GM21717 (cell line): ENCODE measurements around the gene CNGB1.
"Not testable (repeated sequence)": the region's sequence is repeated elsewhere in the genome, so short reads cannot be mapped to it uniquely, and the experiment has no call there.

Experiments
- ATAC-seq: cut with Tn5 transposase; IDR thresholded peaks from one replicate; pipeline ENCODE4 v1.9.1; 2021; ENCODE audit warnings: mild to moderate bottlenecking, moderate library complexity; ENCODE audit not compliant: unreplicated experiment

The CNGB1 gene

DNA sequence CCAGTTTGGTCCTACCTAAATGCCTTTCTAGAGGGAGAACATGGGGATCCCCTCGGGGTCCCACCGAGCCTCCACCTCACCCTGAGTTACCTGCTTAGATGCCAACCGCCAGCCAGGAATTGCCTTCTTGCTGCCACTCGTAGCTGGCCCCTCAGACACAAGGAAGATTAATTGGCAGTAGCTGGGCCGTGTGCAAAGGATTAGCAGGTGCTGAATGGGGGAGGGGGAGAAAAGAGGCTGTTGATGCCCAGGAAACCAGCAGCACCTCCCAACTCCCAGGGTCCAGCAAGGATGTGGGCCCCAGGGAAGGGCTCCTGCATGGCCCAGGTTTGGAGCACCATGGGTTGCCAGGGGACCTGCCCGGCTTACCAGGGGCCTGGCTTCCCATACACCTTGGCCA is at the start of gene CNGB1:
Gene CNGB1 (minus strand): TSS at position 159 of the 400 bp plus-strand sequence. CDS start 3,842 bp downstream, outside the sequence.
- no peak for ATAC-seq

DNA sequence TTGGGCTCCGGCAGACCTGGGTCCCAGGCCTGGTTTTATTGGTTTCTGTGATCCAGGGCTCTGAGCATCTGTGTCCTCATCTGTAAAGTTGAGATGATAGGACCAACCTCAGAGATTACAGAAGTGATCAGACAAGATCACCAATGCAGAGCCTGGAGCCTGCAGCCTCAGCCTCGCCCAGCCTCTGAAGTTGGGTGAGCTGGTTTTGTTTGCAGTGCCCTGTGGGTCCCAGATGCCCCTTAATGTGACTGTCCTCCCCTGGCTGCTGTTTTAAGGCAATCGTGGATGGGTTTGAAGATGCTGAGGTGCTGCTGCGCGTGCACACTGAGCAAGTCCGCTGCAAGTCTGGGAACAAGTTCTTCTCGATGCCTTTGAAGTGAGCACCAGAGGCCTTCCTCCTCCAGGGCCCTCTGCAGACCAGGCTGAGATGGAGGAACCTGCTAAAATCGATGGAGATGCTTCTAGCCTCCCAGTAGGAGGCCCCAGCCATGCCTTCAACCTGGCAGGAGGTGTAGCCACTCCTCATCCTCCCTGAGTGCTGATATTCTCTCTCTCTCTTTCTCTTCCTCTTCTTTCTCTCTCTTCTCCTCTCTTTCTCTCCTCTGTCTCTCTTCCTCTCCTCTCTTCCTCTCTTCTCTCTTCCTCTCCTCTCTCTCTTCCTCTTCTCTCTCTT is 49.1 kb upstream of the CNGB1 start:
- no peak for ATAC-seq

DNA sequence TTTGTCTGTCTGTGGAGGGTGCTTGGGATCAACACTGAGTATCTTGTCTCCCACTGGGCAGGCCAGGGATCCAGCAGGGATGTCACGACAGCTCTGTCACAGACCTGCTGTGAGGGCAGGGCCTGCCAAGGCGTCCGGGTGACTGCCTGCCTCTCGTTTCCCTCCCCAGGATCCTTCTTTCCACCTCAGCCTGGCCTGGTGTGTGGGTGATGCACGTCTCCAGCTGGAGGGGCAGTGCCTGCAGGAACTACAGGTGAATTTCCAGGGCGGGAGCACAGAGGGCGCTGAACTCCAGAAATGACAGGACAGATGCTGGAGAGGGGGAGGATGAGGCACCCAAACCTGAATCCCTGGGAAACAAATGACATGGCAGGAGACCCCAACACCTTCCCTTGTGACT is 47.9 kb upstream of the CNGB1 start:
- ATAC-seq = no peak

DNA sequence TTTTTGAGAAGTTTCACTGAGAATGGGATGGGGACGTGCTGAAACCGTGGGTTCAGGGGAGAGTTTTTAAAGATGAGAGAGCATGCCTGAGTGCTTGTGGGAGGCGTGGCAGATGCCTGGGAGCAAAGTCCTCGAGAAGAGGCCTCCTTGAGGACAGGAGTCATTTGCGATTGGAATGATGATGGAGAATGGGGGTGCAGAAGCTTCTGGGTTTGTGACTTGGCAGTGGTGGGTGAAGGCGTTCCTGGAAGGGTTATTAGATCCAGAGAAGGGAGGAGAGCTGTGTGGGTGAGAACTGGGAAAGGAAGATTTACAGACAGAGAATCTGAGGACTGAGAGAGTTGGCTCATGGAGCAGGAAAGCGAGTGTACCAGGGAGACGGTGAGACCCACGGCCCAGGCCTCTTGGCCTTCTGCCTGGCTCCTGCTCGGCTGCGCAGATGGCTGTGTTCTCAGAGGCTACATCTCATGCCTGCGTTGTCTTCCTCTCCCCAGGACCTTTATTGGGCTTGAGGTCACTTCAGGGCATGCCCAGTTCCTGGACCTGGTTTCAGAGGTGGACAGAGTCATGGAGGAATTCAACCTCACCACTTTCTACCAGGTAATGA is 46.0 kb upstream of the CNGB1 start:
- ATAC-seq = no peak

DNA sequence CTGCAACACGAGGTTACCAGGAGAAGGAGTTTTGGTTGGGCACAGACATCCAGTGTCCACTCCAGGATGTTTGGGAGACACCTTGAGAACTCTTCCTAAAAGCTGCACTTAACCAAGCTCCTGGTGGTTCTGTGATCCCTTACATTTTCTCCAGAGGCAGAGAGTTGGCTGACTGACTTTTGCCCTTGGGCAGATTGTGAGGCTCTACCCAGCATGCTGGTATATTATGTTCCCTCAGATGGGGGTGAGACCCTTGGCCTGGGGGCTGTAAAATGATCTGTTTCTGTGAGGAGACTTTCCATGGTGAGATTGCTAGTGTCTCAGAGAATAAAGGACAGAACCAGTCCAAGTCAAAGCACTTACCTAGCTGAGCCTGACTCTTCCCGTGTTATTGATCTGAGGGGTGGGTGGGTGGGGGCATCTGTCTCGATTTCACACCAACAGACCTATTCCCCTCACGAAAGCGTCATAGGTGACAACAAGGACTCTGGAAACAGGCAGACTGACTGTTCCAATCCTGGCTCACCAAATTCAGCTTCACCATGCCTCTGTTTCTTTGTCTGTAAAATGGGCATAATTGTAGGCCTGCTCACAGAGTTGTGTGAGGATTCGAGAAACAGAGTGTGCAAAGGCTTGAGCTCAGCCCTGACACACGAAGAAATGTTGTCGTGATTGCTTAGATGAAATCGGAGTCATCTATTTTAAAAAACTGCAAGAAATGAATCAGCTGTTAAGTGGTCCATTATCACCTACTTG is 42.5 kb upstream of the CNGB1 start:
- ATAC-seq = no peak

DNA sequence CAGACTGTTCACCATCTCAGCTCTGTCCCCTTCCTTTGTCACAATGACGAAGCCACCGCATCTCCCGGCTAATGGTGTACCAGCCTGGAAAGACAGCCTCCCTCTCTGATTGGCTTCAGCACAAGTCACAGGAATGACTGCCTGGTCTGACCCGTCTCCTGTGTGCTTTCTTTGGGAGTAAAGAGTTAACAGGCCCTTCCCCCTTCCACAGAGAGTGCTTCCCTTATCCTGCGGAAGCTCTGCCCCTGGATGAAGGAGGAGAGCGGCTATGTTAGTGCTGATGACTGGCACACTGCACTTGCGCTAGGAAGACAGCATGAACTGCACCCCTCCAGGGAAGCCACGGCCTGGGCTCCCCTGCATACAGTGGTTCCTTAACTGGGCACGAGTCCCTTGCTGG is 41.6 kb upstream of the CNGB1 start:
- no peak for ATAC-seq

DNA sequence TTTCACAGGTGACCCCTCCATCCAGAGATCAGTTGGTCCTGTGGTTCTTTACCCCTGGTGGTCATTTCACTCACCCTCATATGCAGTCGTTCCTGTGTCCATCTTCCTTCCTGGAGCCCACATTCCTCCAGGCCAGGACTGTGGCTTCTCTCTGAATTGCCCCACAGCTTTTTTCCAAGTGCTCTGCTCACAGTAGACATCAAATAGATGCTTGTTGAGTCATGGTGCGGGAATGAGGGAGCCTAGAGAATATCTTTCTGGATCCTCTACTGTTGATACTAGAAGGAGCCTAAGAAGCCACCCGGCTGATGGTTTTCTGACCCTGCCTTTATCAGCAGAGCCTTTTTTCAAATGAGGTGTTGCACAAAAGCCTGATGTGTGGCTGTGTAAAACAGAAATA is 40.7 kb upstream of the CNGB1 start:
- no peak for ATAC-seq

DNA sequence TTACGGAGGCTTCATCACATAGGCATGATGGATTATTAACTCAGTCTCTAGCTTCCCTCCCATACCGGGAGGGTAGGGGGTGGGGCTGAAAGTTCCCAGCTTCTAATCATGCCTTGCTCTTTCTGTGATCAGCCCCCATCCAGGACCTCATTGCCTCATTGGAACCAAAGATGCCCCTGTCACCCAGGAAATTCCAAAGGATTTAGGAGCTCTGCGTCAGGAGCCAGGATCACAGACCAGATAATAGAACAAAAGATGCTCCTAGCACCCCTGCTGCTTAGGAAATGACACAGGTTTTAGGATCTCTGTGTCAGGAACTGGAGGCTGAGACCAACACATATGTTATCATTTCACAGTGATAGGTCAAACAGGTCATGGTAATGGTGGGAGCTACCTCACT is 40.0 kb upstream of the CNGB1 start:
- ATAC-seq = no peak

DNA sequence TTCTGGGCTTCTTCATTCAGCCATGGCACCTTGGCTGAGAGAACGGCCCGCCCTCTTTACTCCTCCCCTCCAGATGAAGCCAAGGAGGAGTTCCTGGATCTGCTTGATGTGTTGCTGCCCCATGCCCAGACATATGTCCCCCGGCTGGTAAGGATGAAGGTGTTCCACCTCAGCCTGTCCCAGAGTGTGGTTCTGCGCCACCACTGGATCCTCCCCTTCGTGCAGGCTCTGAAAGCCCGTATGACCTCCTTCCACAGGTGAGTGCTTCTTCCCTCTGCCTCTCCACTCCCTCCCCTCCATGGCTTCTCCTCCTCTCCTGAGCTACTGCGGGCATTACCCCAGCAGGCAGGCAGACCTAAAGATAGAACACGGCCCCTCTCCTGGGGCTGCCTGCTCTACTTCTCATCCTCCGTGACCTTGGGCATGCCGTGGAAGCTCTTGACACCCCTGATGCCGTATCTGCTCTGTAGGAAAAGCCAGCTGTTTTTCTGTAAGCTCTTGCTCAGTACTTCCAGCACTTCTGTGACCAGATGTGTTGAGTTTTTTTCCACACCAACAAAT is 39.0 kb upstream of the CNGB1 start:
- ATAC-seq = no peak

DNA sequence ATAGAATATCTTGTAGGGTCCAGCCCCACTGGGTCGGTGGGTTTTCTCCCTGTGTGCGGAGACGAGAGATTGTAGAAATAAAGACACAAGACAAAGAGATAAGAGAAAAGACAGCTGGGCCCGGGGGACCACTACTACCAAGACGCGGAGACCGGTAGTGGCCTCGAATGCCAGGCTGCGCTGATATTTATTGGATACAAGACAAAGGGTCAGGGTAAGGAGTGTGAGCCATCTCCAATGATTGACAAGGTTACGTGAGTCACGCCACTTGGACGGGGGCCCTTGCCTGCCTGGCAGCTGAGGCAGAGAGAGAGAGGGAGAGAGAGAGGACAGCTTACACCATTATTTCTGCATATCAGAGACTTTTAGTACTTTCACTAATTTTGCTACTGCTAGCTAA is 33.8 kb upstream of the CNGB1 start:
- not testable (repeated sequence) for ATAC-seq

DNA sequence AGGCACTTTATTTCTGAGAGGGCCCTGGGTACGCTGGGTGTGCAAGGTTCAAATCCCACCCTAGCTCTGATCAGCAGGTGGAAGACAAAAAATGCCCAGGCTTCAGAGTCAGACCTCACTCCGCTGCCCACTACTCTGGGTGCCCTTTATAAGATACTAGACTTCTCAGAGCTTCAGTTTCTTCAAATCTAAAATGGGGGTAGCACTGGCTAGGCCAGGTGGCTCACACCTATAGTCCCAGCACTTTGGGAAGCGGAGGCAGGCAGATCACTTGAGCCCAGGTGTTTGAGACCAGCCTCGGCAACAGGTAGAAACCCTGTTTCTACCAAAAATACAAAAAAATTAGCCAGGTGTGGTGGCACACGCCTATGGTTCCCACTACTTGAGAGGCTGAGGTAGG is 32.0 kb upstream of the CNGB1 start:
- ATAC-seq = no peak

DNA sequence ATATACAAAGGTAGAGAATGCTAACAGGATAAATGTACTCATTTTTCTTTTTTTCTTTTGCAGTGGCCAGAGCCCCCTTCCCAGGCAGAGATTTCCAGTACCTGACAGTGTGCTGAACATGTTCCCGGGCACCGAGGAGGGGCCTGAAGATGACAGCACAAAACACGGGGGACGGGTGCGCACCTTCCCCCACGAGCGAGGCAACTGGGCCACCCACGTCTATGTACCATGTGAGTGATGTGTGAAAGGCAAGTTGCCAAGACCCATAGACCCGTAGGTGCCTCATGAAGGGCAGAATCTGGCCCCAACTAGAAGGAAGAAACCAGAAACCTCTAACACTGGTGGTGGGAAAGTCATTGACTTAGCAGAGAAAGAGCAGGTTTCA is 31.5 kb upstream of the CNGB1 start:
- ATAC-seq = no peak

DNA sequence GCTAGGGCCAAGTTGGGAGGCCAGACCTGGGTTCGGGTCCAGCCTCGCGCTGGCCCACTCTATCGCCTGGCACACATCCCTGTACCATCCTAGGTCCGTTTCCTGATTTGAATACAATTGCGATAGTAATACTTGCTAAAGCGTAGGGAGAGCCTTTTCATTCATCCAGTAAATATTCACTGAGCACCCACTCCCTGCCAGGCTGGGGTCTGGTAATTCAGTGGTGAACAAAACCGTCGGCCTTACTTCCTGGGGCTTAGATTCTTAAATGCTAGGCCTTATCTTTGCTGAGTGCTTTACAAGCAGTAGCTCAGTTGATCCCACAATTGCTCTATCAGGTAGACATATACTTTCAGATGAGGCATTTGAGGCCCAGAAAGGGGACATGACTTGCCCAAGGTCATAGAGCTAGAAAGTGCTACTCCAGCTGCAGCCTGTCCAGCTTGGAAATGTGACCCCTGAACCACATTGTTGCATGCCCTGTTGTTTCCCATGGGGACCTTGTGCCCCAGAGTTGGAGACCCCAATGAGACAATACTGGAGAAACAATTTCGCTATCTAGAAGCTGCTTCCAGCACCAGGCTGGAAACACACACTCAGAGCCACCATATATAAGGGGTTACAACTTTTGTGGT is 31.0 kb upstream of the CNGB1 start:
- ATAC-seq = no peak

DNA sequence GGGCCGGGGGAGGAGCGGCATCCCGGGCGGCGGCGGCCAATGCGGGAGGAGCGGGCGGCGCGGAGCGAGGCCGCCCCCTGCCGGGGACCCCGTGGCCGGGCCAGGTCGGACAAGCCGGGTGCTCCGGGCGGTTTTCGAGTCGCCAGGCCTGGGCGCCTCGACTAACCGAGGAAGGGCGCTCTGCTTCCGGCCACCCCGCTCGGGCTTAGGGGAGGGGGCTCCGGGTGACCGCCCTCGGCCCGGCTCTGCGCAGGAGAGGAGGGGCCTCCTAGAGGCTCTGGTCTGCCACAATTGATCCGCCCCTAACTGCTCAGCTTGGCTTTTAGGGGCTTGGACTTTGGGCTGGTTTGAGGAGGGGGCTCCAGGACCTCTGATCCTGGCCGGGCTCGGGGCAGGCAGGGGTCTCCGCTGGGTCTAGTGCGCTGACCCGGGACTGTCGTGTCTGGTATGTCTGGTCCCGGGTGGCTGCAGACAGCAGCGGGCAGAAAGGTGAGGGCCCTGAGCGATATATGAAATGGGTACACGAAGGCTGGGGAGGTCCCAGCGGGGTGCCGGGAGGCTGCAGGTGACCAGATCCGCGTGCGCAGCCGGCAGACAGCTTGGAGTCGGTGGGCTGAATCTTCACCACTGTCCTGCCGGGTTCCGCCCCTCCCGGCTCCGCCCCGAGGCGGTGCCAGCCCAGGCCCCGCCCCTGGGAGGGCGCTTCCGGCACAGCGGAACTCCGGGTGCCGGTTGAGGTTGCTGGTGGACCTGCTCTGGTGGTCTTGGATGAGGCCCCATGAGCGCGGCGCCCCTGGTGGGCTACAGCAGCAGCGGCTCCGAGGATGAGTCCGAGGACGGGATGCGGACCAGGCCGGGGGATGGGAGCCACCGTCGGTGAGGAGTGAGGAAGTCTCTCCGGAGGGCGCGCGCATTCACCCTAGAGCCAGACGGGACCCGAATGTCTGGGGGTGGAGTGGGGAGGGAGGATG is 30.1 kb upstream of the CNGB1 start, which contains the start of gene USB1:
Gene USB1 (plus strand): TSS at position 702 of the 971 bp plus-strand sequence. CDS start 77 bp downstream, at position 779.
- ATAC-seq = peak; percentile 82

DNA sequence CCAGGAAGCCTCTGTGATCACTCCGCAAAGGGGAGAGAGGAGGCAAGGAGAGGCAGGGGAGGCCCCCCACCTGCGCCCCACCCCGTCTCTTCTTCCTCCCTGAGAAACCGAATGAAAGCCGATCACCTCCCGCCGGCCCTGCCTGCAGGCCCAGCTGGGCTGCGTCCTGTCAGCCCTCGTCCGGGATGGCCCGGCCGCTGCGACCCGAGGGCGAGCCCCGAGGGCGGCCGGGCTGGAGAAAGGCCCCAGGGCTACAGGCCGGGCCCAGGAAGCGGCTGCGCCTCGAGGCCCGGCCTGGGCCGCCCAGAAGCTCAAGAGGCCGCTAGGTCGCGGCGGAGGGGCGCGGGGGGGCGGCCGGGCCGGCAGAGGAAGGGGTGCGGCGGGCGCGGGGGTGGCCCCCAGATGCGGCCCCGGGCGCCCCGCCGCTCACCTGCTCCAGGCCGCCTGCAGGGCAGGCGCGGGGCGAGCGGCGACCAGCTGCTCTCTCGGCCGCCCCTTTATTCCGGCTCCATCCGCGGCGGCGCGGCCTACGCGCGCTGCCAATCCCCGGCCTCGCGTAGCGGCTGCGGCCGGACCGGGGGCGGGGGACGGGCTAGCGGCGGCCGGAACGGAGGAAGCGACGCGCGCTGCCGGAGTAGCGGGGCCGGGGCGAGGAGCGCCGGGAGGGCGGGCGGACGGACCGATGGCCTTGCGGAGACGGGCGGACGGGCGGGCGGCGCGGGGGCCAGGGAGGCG is 29.2 kb upstream of the CNGB1 start, which contains the start of gene ZNF319:
Gene ZNF319 (minus strand): TSS at position 702 of the 735 bp plus-strand sequence. CDS start 2,407 bp downstream, outside the sequence.
- peak; percentile 25 for ATAC-seq

DNA sequence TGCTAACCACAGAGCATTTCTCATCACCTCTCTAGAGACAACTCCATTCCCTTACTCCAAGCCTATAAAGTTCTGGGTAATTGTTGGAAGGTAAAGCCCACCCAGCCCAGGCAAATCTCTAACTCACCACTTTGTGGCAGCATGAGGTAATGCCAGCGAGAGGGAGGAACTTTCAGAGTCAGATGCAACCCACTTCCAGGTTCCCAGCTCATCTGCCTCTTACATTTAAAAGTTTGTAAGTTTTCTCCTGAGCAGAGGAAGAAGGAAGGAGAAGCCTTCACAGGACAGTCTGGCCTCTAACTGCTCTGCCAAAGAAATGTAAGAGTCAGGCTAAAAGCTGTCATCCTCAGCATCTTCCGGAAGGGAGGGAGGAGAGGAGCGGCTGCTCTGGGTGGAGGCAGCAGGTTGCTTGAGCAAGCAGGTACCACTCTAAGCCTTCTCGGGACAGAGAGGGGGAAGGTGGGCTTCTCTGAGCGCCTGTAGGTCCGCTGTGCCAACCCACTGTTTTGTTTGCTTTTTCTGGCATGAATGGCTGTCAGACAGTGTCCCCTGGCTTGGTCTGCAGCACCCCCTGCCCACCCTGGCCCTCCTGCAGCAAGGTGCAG is 28.5 kb upstream of the CNGB1 start:
- no peak for ATAC-seq

DNA sequence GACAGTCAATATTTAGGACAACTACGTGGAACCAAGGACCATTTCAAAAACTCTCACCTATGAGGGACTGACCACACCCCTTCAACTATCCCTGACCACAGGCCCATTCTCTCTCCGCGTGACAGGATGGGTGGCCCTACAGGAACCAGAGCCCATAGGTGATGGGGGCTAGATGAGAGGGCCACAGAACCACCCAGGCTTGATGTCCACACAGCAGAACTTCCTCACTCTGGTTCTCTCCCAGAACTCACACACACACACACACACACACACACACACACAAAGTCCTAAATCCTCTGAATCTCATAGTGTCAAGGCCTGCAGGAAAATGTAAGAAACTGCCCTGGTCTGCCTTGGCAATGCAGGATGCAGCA is 28.1 kb upstream of the CNGB1 start:
- ATAC-seq = no peak

DNA sequence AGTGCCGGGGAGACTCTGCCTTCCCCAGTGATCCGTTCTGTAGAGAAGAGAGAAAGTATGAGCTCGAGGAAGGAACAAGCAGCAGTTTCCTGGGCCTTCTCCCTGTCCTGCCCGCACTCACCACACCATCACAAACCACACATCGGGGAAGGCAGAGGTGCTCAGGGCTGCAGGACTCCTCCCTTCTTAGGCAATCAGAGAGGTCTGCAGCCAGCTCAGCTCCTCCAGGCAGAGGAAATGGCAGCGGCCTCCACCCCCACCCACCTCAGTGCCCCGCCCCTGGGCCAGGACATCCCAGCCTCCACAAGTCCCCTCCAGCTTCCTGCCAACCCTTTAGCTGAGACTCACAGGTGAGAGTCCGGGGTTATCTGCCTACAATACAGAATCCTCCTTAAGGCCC is 27.6 kb upstream of the CNGB1 start:
- ATAC-seq = no peak
